GM12864 (cell line): ENCODE data around the gene MPG.
"Not testable (repeated sequence)": the region's sequence is repeated elsewhere in the genome, so short reads cannot be mapped to it uniquely, and the experiment has no call there.

Source experiments
- DNase-seq: peaks from one replicate; pipeline ENCODE4 v3.0.0-alpha.2; 2011; ENCODE audit warnings: low read depth
- H3K4me3 ChIP-seq: 2 replicates; pipeline ENCODE4 v1.5.1; 2011; ENCODE audit warnings: mild to moderate bottlenecking, low read depth, low read length, control low read depth
- TF ChIP-seq, protein P1 (sequence below): IDR thresholded peaks from 2 replicates; pipeline ENCODE4 v1.5.1; 2011; ENCODE audit warnings: low read depth, mild to moderate bottlenecking, moderate library complexity, low read length, control low read depth, inconsistent platforms; ENCODE audit errors: missing control alignments

Gene MPG

DNA sequence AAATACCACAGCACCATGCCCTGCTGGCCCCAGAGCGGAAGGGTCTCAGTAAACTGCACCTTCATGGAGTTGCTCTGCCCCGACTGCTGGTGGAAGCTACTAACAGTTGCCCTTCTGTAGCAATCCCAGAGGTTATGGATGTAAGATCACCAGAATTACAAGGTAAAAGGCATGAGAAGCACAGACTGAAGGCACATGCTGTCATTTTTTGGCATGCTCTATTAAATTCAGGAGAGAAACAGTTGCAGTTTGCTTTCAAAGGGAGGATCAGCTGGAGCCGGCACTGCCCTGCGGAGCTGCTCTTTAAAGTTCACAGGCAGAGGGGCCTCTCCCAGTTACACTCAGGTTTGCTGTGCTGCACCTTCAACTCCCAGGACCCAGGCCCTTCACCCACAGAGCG, 41.3 kb downstream of the MPG start:
- TF ChIP-seq, protein P1, sequence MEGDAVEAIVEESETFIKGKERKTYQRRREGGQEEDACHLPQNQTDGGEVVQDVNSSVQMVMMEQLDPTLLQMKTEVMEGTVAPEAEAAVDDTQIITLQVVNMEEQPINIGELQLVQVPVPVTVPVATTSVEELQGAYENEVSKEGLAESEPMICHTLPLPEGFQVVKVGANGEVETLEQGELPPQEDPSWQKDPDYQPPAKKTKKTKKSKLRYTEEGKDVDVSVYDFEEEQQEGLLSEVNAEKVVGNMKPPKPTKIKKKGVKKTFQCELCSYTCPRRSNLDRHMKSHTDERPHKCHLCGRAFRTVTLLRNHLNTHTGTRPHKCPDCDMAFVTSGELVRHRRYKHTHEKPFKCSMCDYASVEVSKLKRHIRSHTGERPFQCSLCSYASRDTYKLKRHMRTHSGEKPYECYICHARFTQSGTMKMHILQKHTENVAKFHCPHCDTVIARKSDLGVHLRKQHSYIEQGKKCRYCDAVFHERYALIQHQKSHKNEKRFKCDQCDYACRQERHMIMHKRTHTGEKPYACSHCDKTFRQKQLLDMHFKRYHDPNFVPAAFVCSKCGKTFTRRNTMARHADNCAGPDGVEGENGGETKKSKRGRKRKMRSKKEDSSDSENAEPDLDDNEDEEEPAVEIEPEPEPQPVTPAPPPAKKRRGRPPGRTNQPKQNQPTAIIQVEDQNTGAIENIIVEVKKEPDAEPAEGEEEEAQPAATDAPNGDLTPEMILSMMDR = no peak
- no peak overlapping the region for H3K4me3 ChIP-seq
- no peak for DNase-seq

DNA sequence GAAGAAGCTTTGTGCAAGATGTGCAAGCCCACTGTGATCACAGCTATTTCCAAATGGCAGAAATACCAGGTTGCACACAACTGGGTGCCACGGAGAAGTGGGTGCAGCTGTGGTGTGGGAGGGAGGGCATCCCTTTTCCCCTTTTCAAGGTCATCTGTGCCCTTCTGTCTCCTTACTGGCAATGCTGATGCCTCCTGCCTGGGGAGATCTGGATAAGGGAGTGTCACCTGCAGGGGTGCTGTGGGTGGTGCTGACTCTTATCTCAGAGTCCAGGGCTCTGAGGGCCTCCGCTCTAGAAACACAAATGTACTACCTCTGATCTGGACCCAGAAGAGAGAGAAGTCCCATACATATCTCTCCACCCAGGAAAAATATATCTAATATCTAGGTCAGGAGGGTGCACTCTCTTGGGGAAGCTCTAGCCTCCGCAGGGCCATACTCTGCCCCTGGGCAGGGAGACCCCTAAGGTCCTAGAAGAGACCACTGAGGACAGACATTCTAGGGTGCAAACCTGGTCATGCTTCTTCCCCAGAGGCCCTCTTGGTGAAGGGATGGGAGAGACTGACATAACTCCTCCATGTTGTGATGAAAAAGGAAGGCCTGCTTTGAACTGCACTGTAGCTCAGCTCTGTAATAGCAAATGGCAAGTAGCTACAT, 41.9 kb downstream of the MPG start:
- TF ChIP-seq, protein P1 = no peak
- no peak for DNase-seq
- H3K4me3 ChIP-seq = no peak overlapping the region

DNA sequence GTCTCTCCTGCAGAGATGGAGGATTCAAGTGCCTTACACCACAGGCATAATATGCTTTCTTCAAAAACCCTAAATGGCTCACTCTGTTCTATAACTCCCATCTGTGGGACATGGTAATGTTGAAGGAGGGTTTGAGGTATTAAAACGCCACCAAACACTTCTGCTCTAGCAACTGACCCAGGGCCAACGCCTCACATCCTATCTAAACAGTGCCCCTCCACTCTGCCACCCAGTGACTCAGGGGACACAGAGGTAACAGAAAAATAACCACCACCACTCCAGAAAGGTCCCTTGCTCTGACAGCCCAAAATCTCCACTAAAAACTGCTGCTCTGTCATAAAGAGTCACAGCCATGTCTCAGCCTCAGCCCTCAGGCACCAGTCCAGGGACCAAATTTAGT, 42.7 kb downstream of the MPG start:
- no peak for DNase-seq
- TF ChIP-seq, protein P1 = no peak
- no peak overlapping the region for H3K4me3 ChIP-seq

DNA sequence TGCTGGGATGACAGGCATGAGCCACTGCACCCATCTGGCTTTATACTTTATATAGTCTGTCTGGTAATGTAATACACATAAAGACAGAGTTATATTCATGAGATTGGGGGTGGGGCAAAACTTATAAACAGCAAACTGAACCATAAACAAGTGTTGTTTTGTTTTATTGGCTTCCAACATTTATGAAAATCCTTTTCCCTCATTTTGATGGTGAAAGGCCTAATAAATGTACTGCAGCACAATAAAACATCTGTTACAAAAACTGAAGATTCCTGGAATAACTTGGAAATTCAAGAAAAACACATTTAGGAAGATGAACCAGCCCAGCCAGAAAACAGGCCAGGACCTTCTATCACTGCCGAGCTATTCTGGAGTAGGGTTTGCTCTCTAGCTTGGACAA, 44.3 kb downstream of the MPG start:
- TF ChIP-seq, protein P1 = no peak
- no peak overlapping the region for H3K4me3 ChIP-seq
- no peak for DNase-seq

DNA sequence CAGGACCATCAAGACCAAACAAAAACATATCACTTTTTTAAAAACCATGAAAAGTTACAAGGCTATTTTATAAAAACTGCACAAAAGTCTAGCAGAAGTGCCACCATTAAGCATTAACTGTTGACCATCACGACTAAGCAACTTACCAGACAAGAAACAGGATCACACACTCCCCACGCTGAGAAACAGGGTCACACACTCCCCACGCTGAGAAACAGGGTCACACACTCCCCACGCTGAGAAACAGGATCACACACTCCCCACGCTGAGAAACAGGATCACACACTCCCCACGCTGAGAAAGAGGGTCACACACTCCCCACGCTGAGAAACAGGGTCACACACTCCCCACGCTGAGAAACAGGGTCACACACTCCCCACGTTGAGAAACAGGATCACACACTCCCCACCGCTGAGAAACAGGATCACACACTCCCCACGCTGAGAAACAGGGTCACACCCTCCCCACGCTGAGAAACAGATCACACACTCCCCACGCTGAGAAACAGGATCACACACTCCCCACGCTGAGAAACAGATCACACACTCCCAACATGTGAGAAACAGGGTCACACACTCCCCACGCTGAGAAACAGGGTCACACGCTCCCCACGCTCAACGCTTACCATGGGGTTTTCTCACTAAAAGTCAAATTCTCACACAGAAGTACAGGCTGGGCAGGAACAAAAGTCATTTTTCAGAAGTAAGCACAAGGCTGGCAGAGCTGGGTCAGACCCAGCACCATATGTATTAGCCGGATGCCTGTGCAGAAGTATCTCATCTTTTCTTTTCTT, 45.7 kb downstream of the MPG start:
- DNase-seq, H3K4me3 ChIP-seq: not testable (repeated sequence)

DNA sequence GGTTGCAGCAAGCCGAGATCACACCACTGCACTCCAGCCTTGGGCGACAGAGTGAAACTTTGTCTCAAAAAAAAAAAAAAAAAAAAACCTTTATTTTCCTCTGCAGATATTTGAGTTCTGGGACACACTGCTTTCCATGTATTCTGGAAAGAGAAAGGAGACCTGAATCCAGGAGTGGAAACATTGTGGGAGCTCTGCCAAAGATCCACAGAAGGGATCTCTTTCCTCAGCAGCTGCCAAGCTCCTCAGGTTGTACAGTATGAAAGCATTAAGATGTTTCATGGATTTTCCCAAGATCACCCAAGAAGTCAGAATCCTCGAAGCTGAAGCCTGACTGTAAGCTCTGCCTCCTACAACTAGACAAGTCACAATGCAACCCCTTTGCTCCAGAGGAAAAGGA, 47.0 kb downstream of the MPG start:
- no peak overlapping the region for H3K4me3 ChIP-seq
- TF ChIP-seq, protein P1 = no peak
- no peak for DNase-seq

DNA sequence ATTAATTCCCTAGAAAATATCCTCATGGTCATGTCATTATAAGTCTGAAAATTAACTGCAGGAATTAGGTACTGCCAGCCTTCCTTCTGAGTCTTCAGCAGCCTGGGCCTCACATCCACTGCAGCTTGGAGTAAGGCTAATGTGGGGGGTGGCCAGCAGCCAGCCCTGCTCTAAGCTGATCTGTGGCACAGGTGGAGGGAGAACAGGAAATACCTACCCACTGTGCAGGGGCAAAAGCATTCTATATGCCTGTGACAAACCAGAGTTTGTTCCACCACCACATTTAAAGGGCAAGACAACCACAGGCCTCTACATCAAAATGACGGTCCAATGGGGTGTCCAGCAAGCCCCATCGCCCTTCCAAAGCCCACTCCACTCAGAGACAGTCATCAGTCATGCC, 51.0 kb downstream of the MPG start:
- TF ChIP-seq, protein P1 = no peak
- H3K4me3 ChIP-seq = no peak overlapping the region
- no peak for DNase-seq
